ENCODE data around the gene MAML2. TPM values are rescaled to one million over a fixed set of nuclear protein-coding genes. Genes with fewer than 3 reads are reported as not detected.

MAML2 gene
- total RNA-seq, 4 donors from 2014 or later: 15.9 to 31.9 (median 24.9) TPM

DNA sequence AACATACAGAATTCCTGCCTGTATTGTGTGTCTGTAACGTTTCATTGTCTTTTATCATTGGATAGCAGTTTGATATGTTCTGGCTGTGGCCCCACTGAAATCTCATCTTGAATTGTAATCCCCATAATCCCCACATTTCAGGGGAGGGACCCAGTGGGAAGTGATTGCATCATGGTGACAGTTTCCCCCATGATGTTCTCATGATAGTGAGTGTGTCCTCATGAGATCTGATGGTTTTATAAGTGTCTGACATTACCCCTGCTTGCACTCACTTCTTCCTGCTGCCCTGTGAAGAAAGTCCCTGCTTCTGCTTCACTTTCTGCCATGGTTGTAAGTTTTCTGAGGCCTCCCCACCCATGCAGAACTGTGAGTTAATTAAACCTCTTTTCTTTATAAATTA lies 399.4 kb downstream of the MAML2 start:
- 78 to 80% methylated on average over 1 of the region's 1 CpG for WGBS, 2 donors (ENCODE audit: low coverage in 1 of 2)
- in situ Hi-C loops (cut with MboI; ENCODE audit: low pct_ligation_motif_present in 1 of 4, low pct_unique_long_range_greater_than_20kb in 1 of 4, low sequenced_read_pairs in 3 of 4) (no loop called here), intact Hi-C loops (cut with DNase I; ENCODE audit: low total_unique reads) (no loop called here)
- no peak overlapping the region for H3K4me3 ChIP-seq
- H3K9me3 ChIP-seq: peaks cover 3 to 9% of the 10 kb centered on the region in 2 donors
- no peak for TF ChIP-seq POLR2A (IDR thresholded peaks at IDR 0.05)
- no peaks in the 10 kb centered on the region for H3K27me3 ChIP-seq
- H3K4me1 ChIP-seq: no peaks in the 10 kb centered on the region
- no peak overlapping the region for H3K27ac ChIP-seq
- H3K36me3 ChIP-seq: no peaks in the 10 kb centered on the region
- DNase-seq: no peak

DNA sequence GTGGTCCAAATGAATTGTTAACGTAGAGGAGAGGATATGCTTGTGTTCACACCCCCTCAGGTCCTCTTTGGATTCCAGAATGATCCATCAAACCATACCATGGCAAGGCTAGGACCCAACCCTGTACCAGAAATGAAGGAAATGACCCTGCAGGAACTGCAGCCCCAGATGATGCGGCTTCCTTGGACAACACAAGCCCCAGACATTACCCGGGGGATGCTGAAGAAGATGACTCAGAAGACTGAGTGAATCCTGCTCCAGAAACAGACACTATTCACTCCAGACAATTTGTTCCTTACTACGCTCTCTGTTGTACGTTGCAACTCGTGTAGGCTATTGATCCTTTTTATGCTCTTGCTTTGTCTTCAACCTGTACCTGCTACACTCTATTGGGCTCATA lies 403.9 kb downstream of the MAML2 start:
- no peaks in the 10 kb centered on the region for H3K27me3 ChIP-seq
- in situ Hi-C loops (cut with MboI; ENCODE audit: low pct_ligation_motif_present in 1 of 4, low pct_unique_long_range_greater_than_20kb in 1 of 4, low sequenced_read_pairs in 3 of 4) (no loop called here), intact Hi-C loops (cut with DNase I; ENCODE audit: low total_unique reads) (no loop called here)
- no peaks in the 10 kb centered on the region for H3K9me3 ChIP-seq
- H3K27ac ChIP-seq: no peak overlapping the region
- H3K36me3 ChIP-seq: no peaks in the 10 kb centered on the region
- WGBS, 2 donors (ENCODE audit: low coverage in 1 of 2): 78 to 90% methylated on average over 6 of the region's 6 CpGs
- no peak overlapping the region for H3K4me3 ChIP-seq
- TF ChIP-seq, protein P1, sequence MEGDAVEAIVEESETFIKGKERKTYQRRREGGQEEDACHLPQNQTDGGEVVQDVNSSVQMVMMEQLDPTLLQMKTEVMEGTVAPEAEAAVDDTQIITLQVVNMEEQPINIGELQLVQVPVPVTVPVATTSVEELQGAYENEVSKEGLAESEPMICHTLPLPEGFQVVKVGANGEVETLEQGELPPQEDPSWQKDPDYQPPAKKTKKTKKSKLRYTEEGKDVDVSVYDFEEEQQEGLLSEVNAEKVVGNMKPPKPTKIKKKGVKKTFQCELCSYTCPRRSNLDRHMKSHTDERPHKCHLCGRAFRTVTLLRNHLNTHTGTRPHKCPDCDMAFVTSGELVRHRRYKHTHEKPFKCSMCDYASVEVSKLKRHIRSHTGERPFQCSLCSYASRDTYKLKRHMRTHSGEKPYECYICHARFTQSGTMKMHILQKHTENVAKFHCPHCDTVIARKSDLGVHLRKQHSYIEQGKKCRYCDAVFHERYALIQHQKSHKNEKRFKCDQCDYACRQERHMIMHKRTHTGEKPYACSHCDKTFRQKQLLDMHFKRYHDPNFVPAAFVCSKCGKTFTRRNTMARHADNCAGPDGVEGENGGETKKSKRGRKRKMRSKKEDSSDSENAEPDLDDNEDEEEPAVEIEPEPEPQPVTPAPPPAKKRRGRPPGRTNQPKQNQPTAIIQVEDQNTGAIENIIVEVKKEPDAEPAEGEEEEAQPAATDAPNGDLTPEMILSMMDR (IDR thresholded peaks at IDR 0.05): no peak
- TF ChIP-seq EP300 (IDR thresholded peaks at IDR 0.05; ENCODE audit: low read depth) (no peak), POLR2AphosphoS5 (IDR thresholded peaks at IDR 0.05) (no peak), POLR2A (IDR thresholded peaks at IDR 0.05) (no peak)
- no peaks in the 10 kb centered on the region for H3K4me1 ChIP-seq
- DNase-seq: no peak

DNA sequence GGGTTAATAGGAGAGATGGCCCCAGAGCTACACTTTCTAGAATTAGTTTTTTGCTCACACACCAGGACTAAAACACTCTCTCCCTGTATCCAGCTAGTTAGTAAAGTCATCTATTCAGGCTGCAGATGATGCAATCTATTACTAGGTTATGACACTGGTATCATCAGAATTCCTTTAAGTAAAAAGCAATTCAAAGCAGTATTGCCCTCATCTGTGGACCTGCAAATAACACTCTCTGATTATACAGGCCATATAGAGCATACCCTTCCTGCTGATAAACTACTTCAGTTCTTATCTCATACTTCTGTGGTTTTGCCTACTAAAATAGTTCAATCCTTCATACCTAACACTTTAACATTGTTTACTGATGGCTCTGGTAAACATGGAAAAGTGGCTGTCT lies 405.6 kb downstream of the MAML2 start:
- no peak overlapping the region for H3K4me3 ChIP-seq
- H3K36me3 ChIP-seq: no peaks in the 10 kb centered on the region
- TF ChIP-seq, protein P1 (IDR thresholded peaks at IDR 0.05): no peak
- no peak for TF ChIP-seq POLR2A (IDR thresholded peaks at IDR 0.05)
- TF ChIP-seq EP300 (IDR thresholded peaks at IDR 0.05; ENCODE audit: low read depth): no peak
- no peak for TF ChIP-seq POLR2AphosphoS5 (IDR thresholded peaks at IDR 0.05)
- no peak for DNase-seq
- H3K4me1 ChIP-seq: no peaks in the 10 kb centered on the region
- intact Hi-C loops (cut with DNase I; ENCODE audit: low total_unique reads) (no loop called here), in situ Hi-C loops (cut with MboI; ENCODE audit: low pct_ligation_motif_present in 1 of 4, low pct_unique_long_range_greater_than_20kb in 1 of 4, low sequenced_read_pairs in 3 of 4) (no loop called here)
- H3K9me3 ChIP-seq: no peaks in the 10 kb centered on the region
- no peaks in the 10 kb centered on the region for H3K27me3 ChIP-seq
- H3K27ac ChIP-seq: no peak overlapping the region

DNA sequence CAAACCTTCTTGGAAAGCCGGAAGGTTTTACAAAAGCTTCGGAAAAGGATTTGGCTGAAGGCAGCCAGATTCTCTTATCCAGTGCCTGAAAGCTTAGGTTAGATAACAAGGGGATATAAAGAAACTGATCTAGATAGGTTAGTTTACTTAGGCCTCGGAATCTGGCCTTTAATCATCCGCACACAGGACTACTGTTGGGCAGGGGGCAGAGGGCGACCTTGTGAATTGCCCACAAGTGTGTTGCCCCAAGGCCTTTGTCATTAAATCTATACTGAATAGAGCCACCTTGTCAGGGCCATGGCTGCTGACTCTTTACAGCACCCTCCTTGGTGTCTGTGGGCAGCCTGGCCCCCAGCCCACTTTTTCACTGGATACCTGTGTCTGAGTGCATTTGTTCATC lies 409.4 kb downstream of the MAML2 start:
- 77 to 100% methylated on average over 1 to 5 of the region's 5 CpGs for WGBS, 2 donors (ENCODE audit: low coverage in 1 of 2)
- Histone ChIP-seq H3K4me3 (no peak overlapping the region), H3K36me3 (no peaks in the 10 kb centered on the region), H3K27ac (no peak overlapping the region), H3K9me3 (peaks cover 0 to 3% of the 10 kb centered on the region in 2 donors), H3K4me1 (no peaks in the 10 kb centered on the region), H3K27me3 (no peaks in the 10 kb centered on the region)
- intact Hi-C loops (cut with DNase I; ENCODE audit: low total_unique reads) (no loop called here), in situ Hi-C loops (cut with MboI; ENCODE audit: low pct_ligation_motif_present in 1 of 4, low pct_unique_long_range_greater_than_20kb in 1 of 4, low sequenced_read_pairs in 3 of 4) (no loop called here)
- DNase-seq: no peak
- TF ChIP-seq POLR2A (IDR thresholded peaks at IDR 0.05) (no peak), POLR2AphosphoS5 (IDR thresholded peaks at IDR 0.05) (no peak), EP300 (IDR thresholded peaks at IDR 0.05; ENCODE audit: low read depth) (no peak)
- TF ChIP-seq, protein P1 (IDR thresholded peaks at IDR 0.05): no peak

DNA sequence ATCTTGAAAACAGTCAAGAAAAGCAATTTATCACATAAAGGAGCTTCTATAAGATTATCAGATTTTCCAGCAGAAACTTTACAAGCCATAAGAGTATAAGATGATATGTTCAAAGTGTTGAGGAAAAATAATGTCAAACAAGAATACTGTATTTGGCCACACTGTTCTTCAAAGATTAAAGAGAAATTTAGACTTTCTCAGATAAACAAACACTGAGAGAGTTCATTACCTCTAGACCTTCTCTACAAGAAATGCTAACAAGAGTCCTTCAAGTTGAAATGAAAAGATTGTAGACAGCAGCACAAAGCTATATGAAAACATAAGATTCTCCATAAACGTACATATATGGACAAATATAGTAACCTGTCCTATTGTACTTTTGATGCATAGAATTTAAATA lies 411.1 kb downstream of the MAML2 start:
- Histone ChIP-seq H3K27me3 (no peaks in the 10 kb centered on the region), H3K27ac (no peak overlapping the region), H3K4me1 (no peaks in the 10 kb centered on the region), H3K4me3 (no peak overlapping the region), H3K36me3 (no peaks in the 10 kb centered on the region), H3K9me3 (peaks cover 0 to 3% of the 10 kb centered on the region in 2 donors)
- WGBS, 2 donors (ENCODE audit: low coverage in 1 of 2): 91 to 92% methylated on average over 1 of the region's 1 CpG
- TF ChIP-seq, protein P1 (IDR thresholded peaks at IDR 0.05): no peak
- intact Hi-C loops (cut with DNase I; ENCODE audit: low total_unique reads): no loop called here
- no peak for DNase-seq
- in situ Hi-C loops (cut with MboI; ENCODE audit: low pct_ligation_motif_present in 1 of 4, low pct_unique_long_range_greater_than_20kb in 1 of 4, low sequenced_read_pairs in 3 of 4): no loop called here
